Activated CD4-positive, alpha-beta T cell treated with anti-CD3 and anti-CD28 coated beads, Interleukin-2, amount 10 ng/mL, durations not matched to agents 24 days and 14 days (primary cell): ENCODE measurements around the gene NPIPA8. TPM values are rescaled to one million over a fixed set of nuclear protein-coding genes. Genes with fewer than 3 reads are reported as not detected.
"Not testable (repeated sequence)": the region's sequence is repeated elsewhere in the genome, so short reads cannot be mapped to it uniquely, and the experiment has no call there.

Experiments used
- DNase-seq: peaks from one replicate; pipeline ENCODE4 v3.0.0; 2022
- H3K27ac Mint-ChIP-seq: one replicate; pipeline ENCODE4 v1.8.0; 2022; ENCODE audit warnings: mild to moderate bottlenecking, mixed read lengths
- H3K27me3 Mint-ChIP-seq: one replicate; pipeline ENCODE4 v1.8.0; 2022; ENCODE audit warnings: mixed read lengths
- H3K36me3 Mint-ChIP-seq: one replicate; pipeline ENCODE4 v1.8.0; 2022; ENCODE audit warnings: low read depth, mild to moderate bottlenecking, mixed read lengths
- H3K4me1 Mint-ChIP-seq: one replicate; pipeline ENCODE4 v1.8.0; 2021; ENCODE audit warnings: mixed read lengths
- H3K4me3 Mint-ChIP-seq: one replicate; pipeline ENCODE4 v1.8.0; 2022; ENCODE audit warnings: mild to moderate bottlenecking, moderate library complexity, mixed read lengths
- H3K9me3 Mint-ChIP-seq: one replicate; pipeline ENCODE4 v1.8.0; 2021; ENCODE audit warnings: mixed read lengths
- intact Hi-C: fragments of 100-400 bp; cut with micrococcal nuclease; formaldehyde crosslinking; loops from one replicate; pipeline ENCODE4 v1.15.1; 2023
- total RNA-seq: library from RNA; stranded (reverse); gene quantifications from 2 replicates; pipeline ENCODE4 v1.2.3, GENCODE V29; 2022

Gene NPIPA8
- total RNA-seq, 1 donor from 2014 or later = 0.54 TPM

GRCh38 chr16:18303059-18303706 is 33.4 kb downstream of the NPIPA8 start:
- DNase-seq, intact Hi-C loops: not testable (repeated sequence)

GRCh38 chr16:18297714-18298113 is 38.8 kb downstream of the NPIPA8 start:
- H3K4me3 Mint-ChIP-seq, intact Hi-C loops, H3K4me1 Mint-ChIP-seq, H3K9me3 Mint-ChIP-seq, H3K36me3 Mint-ChIP-seq, H3K27me3 Mint-ChIP-seq, H3K27ac Mint-ChIP-seq, DNase-seq: not testable (repeated sequence)

More at GRCh38 chr16:18303059-18303706, 33.4 kb downstream of the NPIPA8 start:
- not testable (repeated sequence) for H3K4me3 Mint-ChIP-seq, H3K9me3 Mint-ChIP-seq, H3K4me1 Mint-ChIP-seq, H3K36me3 Mint-ChIP-seq, H3K27ac Mint-ChIP-seq, H3K27me3 Mint-ChIP-seq

- H3K27me3 Mint-ChIP-seq, H3K4me1 Mint-ChIP-seq, H3K4me3 Mint-ChIP-seq, DNase-seq, intact Hi-C loops, H3K27ac Mint-ChIP-seq, H3K36me3 Mint-ChIP-seq, H3K9me3 Mint-ChIP-seq: not testable (repeated sequence)
These were observed 39.6 kb downstream of the NPIPA8 start for GRCh38 chr16:18296931-18297330.

GRCh38 chr16:18294371-18294770 is 42.2 kb downstream of the NPIPA8 start:
- H3K27me3 Mint-ChIP-seq, H3K27ac Mint-ChIP-seq, H3K4me3 Mint-ChIP-seq, H3K36me3 Mint-ChIP-seq, H3K4me1 Mint-ChIP-seq, DNase-seq, intact Hi-C loops, H3K9me3 Mint-ChIP-seq: not testable (repeated sequence)

- H3K36me3 Mint-ChIP-seq, H3K9me3 Mint-ChIP-seq, intact Hi-C loops, H3K27me3 Mint-ChIP-seq, H3K27ac Mint-ChIP-seq, H3K4me1 Mint-ChIP-seq, H3K4me3 Mint-ChIP-seq, DNase-seq: not testable (repeated sequence)
These were observed 43.1 kb downstream of the NPIPA8 start for GRCh38 chr16:18293337-18293956.

- H3K27me3 Mint-ChIP-seq, H3K4me3 Mint-ChIP-seq, H3K9me3 Mint-ChIP-seq: not testable (repeated sequence)
These were observed 45.6 kb downstream of the NPIPA8 start for GRCh38 chr16:18290959-18291358.

GRCh38 chr16:18286342-18286741 is 50.2 kb downstream of the NPIPA8 start:
- H3K27me3 Mint-ChIP-seq, intact Hi-C loops, H3K4me3 Mint-ChIP-seq, H3K36me3 Mint-ChIP-seq, H3K9me3 Mint-ChIP-seq, H3K4me1 Mint-ChIP-seq, H3K27ac Mint-ChIP-seq, DNase-seq: not testable (repeated sequence)

More at GRCh38 chr16:18290959-18291358, 45.6 kb downstream of the NPIPA8 start:
- H3K4me1 Mint-ChIP-seq, intact Hi-C loops, H3K36me3 Mint-ChIP-seq, DNase-seq, H3K27ac Mint-ChIP-seq: not testable (repeated sequence)

- H3K4me3 Mint-ChIP-seq, H3K9me3 Mint-ChIP-seq, H3K4me1 Mint-ChIP-seq, H3K27ac Mint-ChIP-seq, H3K27me3 Mint-ChIP-seq, H3K36me3 Mint-ChIP-seq, DNase-seq, intact Hi-C loops: not testable (repeated sequence)
These were observed 56.2 kb downstream of the NPIPA8 start for GRCh38 chr16:18280319-18280718.

GRCh38 chr16:18276756-18277155 is 59.8 kb downstream of the NPIPA8 start:
- H3K9me3 Mint-ChIP-seq, intact Hi-C loops, DNase-seq, H3K27me3 Mint-ChIP-seq, H3K36me3 Mint-ChIP-seq, H3K4me1 Mint-ChIP-seq, H3K4me3 Mint-ChIP-seq, H3K27ac Mint-ChIP-seq: not testable (repeated sequence)

- H3K9me3 Mint-ChIP-seq, H3K36me3 Mint-ChIP-seq, H3K4me3 Mint-ChIP-seq, H3K27ac Mint-ChIP-seq, H3K4me1 Mint-ChIP-seq, DNase-seq, intact Hi-C loops, H3K27me3 Mint-ChIP-seq: not testable (repeated sequence)
These were observed 66.4 kb downstream of the NPIPA8 start for GRCh38 chr16:18270171-18270570.

Other genes starting within 250 kb of the NPIPA8 start
- gene NOMO2, start 225.4 kb upstream of the NPIPA8 start, total RNA-seq = 114 and 130 TPM in 2 replicates